Measurements from ENCODE around the gene PMPCA.
"Not testable (repeated sequence)": the region's sequence is repeated elsewhere in the genome, so short reads cannot be mapped to it uniquely, and the experiment has no call there.

PMPCA gene

GRCh38 chr9:136412962-136413361 is 2.5 kb downstream of the PMPCA start:
- DNase-seq (ENCODE audit: low read depth) = no peak

DNA sequence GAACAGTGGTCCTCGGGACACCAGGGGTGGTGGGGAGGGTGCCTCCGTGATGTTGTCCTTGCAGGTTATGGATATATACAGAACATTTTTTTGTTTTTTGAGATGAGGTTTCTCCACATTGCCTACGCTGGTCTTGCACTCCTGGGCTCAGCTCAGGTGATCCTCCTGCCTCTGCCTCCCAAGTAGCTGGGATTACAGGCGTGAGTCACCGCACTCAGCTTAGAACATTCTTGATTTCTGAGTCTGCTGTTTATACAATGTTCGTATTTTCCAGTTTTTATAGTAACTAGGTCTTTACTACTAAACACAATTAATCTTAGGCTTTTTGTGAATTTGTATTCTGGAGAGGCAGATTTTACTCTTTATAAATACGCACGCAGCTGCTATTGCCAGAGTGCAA is 6.0 kb downstream of the PMPCA start:
- no peak for DNase-seq (ENCODE audit: low read depth)

- no peak for DNase-seq (ENCODE audit: low read depth)
These were observed 6.5 kb downstream of the PMPCA start for GRCh38 chr9:136416914-136417313.

DNA sequence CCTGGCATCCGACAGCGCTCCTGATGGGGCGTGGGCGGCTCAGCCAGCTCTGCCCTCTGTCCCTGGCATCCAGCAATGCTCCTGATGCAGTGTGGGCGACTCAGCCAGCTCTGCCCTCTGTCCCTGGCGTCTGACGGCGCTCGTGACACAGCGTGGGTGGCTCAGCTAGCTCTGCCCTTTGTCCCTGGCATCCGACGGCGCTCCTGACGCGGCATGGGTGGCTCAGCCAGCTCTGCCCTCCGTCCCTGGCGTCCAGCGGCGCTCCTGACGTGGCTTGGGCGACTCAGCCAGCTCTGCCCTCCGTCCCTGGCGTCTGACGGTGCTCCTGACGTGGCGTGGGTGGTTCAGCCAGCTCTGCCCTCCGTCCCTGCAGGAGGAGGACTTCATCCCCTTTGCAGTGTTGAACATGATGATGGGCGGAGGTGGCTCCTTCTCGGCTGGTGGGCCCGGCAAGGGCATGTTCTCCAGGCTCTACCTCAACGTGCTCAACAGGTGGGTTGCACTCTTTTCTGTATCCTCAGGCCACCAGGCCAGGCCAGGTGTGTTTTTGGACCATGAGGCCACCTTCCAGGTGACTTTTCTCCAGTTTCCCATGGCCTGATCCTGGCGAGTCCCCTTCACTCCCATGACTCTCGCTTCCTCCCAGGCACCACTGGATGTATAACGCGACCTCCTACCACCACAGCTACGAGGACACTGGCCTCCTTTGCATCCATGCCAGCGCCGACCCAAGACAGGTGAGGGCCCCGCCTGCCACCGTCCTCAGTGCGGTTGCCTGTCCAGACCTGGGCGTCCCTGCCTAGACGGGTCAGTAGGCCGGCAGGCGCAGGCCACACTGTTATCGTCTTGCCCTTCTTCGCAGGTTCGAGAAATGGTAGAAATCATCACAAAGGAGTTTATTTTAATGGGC is 8.0 kb downstream of the PMPCA start:
- no peak for DNase-seq (ENCODE audit: low read depth)

DNA sequence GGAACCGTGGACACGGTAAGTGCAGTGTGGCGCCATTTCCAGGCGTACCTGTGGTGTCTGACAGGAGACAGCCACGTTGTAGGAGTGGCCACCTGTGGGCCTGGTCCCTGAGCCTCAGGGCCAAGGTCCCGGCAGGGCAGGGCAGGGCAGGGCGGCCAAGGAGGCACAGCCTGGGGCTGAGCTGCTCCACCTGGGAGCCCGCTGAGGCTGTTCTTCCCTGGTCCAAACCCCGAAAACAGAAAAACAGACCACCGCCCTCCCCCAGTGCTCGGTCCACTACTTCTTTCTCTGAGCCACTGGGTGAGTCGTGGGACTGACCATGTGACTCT is 8.6 kb downstream of the PMPCA start:
- no peak for DNase-seq (ENCODE audit: low read depth)

DNA sequence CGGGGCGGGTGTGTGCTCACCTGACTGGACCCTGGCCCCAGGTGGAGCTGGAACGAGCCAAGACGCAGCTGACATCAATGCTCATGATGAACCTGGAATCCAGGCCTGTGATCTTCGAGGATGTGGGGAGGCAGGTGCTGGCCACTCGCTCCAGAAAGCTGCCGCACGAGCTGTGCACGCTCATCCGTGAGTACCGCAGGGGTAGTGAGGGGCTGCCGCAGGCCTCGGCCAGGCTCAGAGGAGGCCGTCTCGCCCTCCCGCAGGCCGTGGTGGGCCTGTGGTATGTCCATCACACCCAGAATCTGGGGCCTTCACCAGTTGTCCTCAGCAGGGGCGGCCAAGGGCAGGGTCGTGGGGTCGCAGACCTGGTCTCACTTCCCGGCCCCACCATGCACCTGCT is 11.3 kb downstream of the PMPCA start:
- DNase-seq (ENCODE audit: low read depth) = no peak

- DNase-seq (ENCODE audit: low read depth) = no peak
These were observed 12.4 kb downstream of the PMPCA start for GRCh38 chr9:136422876-136423275.

DNA sequence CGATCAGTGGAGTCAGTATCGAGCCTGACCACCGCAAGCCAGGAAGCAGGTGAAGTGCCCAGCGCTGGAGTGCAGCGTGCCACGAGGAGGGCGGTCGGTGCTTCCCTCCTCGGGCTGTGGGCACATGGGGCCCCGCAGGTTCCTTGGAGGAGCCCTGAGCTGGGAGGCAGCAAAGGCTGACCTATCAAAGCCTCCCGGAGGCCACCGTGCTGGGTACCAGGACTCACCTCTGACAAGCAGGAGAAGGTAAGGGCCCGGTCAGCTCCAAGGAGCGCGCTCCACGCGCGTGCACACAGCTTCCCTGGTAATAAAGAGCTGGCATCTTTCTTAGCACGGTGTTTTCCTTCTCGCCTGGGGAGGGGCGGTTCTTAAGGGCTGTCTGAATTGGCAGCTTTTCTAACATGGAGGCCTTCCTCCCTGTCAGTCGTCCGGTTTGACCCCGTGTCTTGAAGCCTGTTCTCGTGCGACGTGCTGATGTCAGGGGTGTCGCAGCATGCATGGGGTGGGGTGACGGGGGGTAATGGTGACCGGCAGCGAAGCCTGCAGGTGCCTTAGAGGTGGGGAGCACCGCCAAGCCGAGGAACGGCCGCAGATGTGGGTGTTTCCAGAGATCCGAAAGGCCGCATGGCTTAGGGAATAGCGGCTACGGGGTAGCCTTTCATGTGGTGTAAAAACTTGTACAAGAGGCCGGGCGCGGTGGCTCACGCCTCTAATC is 13.1 kb downstream of the PMPCA start:
- DNase-seq (ENCODE audit: low read depth) = no peak

DNA sequence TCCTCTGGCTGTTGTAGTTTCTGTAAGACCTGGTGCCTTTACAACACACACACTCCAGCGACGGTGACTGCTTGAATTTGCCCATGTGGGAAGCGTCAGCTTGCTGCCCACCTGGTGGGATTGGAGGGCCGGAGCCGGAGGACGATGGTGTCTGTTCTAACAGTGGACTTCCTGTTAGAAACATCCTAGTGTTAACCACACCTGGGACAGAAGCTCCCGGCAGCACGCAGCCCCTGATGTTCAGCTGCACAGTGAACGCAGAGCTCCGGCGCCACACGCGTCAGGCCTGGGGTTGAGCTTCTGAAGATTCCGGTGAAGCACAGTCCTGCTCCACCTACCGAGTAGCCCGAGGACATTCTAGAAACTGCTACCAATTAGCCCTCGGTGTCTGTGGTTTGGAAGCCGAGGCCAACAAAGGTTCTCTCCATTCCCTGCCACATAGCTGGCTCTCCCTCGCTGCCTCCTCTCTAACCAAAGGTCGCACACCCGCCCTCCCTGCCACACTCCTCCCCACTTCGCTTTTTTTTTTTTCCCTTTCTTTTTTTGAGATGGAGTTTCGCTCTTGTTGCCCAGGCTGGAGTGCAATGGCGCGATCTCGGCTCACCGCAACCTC is 14.4 kb downstream of the PMPCA start:
- DNase-seq (ENCODE audit: low read depth) = no peak

DNA sequence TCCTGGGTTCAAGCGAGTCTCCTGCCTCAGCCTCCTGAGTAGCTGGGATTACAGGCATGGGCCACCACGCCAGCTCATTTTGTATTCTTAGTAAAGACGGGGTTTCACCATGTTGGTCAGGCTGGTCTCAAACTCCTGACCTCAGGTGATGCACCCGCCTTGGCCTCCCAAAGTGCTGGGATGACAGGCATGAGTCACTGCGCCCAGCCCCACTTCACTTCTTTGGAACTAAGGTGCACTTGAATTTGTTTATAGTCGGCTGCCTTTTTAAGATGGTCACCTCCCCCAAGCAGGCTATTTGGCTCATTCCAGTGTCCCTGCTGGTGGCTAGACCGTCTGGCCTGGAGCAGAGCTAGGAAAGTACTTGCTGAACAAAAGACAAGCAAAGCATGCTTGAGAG is 14.9 kb downstream of the PMPCA start:
- not testable (repeated sequence) for DNase-seq (ENCODE audit: low read depth)

DNA sequence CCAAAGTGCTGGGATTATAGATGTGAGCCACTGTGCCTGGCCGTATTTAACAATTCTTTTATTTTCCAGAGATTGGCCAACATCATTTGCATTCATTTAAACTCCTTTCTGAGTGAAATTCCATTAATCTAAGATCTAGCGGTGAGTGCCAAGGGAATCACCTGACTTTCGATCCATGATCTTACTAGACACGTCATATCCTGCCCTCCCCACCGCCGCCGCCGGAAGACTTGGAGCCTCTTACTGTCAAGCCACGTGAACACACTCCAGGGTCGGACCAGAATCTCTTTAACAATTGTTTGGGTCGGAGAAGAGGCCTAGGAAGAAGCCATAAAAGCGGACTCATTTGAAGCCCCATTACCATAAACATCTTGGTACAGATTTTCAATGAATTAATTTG is 16.3 kb downstream of the PMPCA start:
- no peak for DNase-seq (ENCODE audit: low read depth)

GRCh38 chr9:136429075-136429628 is 18.7 kb downstream of the PMPCA start:
- no peak for DNase-seq (ENCODE audit: low read depth)

DNA sequence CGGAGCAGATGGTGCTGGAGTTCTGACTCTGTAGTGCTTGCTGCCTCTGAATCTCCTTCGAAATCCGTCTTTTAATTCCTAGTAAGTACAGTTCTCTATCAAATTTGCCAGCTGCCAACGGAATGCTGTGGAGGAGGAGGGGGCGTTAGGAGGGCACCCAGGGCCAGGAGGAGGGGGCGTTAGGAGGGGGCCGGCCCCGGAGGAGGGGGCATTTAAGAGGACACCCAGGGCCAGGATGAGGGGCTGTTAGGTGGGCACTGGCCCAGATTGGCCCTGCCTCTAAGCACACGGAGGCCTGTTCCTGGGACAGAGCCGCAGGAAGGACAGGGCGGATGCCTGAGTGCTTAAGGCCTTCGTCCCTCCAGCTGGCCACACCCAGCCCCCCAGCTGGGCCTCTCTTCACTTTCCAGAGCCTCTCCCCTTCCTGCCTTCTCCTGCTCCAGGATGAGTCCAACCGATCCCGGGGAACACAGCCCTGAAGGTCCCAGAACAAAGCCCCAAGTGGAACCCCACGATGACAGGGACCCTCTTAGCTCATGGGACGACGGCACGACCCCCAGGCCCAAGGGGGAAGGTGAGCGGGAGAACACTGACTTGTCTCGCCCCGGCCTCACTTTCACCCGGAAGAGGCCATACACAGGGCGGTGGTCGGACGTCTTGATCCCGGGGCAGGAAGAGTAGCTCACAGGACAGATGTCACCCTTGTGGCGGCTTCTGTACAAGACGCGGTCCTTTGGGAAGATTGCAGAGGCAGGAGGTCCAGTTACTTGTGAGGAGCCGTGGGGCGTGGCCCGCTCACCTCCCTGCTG is 19.4 kb downstream of the PMPCA start:
- DNase-seq (ENCODE audit: low read depth) = no peak

- no peak for DNase-seq (ENCODE audit: low read depth)
These were observed 20.3 kb downstream of the PMPCA start for GRCh38 chr9:136430588-136431234.

DNA sequence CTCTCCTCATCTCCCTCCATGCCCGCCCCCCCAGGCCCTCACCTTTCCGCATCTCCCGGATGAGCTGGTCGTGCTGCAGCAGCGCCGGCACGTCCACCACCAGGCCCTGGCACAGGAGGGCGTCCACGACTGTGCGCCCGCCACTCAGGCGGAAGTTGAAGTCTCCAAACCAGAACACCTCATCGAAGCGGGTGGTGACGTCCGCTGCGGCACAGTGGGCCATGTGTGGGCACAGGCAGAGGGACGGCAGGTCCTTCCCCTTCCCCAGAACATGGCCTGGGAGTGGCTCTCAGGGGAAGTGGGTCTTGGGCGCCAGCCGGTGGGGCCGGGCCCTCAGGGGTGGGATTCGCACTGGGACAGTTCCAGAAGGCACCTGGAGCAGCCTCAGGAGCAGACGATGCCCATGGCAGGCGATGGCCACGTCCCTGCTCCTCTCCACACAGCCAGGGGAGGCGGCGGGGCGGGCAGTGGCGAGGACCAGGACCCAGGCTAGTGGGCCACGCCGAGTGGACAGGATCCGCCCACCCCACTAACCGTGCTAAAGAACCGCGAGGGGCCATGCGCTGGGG is 21.4 kb downstream of the PMPCA start:
- no peak for DNase-seq (ENCODE audit: low read depth)

DNA sequence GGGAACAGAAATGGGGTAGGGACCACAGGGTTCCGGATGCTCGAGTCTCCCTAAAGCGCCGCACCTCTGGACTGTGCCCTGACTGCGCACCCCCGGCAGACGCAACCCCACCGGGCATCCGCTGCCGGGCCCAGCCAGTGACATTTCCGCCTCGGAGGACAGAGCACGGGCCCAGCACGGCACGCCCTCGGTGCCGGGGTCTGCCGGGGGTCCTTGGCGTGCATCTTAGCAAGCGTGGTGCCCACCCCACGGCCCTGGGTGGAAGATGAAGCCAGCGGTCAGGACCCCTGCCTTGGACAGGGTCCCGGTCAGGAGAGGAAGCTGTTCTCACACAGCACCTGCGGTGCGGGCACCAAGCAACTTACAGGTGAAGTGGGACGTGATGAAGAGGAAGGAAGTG is 22.1 kb downstream of the PMPCA start:
- DNase-seq (ENCODE audit: low read depth) = no peak

GRCh38 chr9:136433043-136433715 is 22.7 kb downstream of the PMPCA start:
- DNase-seq (ENCODE audit: low read depth) = no peak

DNA sequence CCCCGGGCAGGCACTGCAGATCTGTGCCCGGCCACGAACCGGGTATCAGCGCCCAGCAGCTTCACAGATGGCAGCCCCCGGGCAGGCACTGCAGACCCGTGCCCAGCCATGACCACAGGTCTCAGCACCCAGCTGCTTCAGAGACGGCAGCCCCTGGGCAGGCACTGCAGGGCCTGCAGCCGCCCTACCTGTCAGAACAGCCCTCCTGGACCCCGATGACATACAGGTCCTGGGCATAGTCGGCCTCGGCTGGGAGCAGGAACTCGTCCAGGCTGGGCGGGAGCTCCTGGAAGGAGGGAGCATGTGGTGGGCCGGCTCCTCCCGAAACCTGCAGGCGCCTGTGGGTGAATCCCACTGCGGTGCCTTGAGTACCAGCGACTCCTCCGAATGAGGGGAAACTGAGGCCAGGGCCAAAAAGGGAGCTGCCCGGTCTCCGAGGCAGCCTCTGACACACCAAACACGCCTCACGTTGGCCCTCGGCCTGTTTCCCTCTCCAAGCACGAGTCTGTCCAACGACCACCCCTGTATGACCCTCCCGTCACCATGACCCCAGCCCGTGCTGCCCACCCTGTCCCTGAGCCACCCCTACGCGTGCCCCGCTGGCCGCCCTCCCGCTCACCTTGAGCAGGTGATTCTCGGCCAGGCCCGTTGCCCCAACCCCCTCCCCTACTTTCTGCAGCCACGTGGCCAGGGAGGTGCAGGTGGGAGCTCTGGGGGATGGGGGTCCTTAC is 23.6 kb downstream of the PMPCA start:
- no peak for DNase-seq (ENCODE audit: low read depth)

DNA sequence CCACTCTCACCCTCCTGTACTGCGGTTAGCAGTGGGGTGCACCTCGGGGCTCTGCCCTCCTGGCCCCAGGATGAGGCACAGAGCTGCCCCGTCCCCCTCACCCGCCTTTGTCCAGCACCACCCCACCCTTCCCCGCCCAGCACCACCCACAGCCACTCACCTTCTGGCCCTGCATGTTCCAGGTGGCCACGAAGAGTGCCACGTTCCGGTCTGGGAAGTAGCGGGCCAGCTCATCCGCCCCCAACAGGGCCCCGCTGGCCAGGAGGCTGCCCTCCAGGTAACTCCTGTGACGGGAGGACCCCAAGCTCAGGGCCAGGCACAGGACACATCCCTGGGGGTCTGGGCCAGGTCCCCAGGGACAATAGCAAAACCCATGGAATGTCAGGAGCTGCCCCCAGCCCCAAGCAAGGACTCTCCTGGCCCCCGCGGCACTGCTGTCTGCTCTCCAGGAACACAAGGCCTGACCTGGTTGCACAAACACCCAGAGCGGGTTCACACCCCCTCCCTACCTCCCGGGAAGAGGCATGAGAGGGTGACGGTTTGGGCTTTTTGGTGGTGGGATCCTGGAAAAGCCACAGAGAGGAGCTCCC is 24.2 kb downstream of the PMPCA start:
- no peak for DNase-seq (ENCODE audit: low read depth)
